SK-N-MC (cell line): ENCODE data around the gene PRL.

ENCODE experiments used
- EZH2 ChIP-seq: fragments of 200-600 bp; sonication (generic); IDR thresholded peaks from one replicate; pipeline ENCODE4 v1.6.1; 2017; ENCODE audit warnings: antibody characterized with exemption
- FOXP2 ChIP-seq: optimal IDR thresholded peaks from 2 replicates; pipeline ENCODE3; 2011; ENCODE audit warnings: mild to moderate bottlenecking, moderate library complexity; ENCODE audit not compliant: insufficient read depth; ENCODE audit errors: extremely low read length, control extremely low read depth
- POLR2AphosphoS5 ChIP-seq: IDR thresholded peaks from 2 replicates; pipeline ENCODE4 v1.6.1; 2012; ENCODE audit warnings: mild to moderate bottlenecking, low read depth, low read length, borderline replicate concordance

DNA sequence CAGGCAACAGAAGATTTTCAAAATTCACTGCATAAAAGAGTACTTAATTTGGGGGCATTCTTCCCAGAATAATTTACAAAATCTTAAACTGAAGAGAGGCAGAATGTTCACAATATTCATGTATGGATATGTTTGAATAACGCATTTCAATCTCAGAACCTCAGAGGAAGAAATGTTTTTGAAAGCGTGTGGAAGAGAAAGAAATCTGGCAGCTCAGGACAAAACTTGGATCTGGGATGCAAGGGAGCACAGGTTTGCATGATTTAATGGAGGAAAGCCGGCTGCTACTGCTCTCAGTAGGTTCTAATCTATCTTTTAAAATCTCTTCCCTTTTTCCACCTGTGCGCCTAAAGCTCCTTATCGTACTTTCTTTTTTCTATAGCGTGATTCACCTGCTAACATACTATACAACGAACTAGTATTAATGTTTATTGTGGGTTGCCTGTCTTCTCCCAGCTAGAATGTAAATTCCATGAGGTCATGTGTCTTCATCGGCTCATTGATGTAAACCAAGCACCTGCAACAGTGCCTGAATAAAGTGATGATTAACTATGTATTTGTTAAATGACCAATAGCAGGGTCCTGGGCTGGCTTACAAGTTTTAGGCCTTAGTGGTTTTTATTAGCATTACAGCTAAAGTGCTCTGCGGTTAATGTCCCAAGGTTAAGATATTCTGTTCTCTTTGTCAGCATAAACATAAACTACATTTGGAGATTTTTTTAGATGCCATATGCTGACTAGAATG lies 15.3 kb downstream of the PRL start:
- TF ChIP-seq EZH2 (no peak), POLR2AphosphoS5 (no peak), FOXP2 (no peak)
